ENCODE data around the gene FNDC3B. TPM values are rescaled to one million over a fixed set of nuclear protein-coding genes. Genes with fewer than 3 reads are reported as not detected.

Gene FNDC3B
- total RNA-seq, 2 experiments from 2014 or later: 10.6 to 12.0 TPM

DNA sequence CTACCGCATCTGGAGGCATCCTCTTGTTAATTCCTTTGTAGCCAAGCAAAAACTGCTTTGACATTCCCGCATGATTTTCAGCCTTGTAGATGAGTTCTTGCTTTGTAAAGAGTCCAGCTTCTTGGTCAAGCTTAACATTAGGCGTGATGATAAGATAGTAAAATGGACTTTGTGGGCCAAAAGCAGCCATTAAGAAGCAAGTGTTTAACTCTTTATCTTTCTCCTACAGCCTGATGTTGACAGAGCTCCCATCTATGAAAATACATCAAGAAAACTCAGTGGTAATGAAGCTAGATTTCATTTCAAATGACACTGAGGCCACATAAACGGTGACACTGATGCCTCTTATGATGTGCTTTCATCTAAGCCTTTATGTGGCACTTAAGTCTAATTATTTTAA is 33.2 kb downstream of the FNDC3B start:
- intact Hi-C loops (cut with micrococcal nuclease): no loop called here
- H3K27me3 Mint-ChIP-seq: no peaks in the 10 kb centered on the region
- TF ChIP-seq, protein P1, sequence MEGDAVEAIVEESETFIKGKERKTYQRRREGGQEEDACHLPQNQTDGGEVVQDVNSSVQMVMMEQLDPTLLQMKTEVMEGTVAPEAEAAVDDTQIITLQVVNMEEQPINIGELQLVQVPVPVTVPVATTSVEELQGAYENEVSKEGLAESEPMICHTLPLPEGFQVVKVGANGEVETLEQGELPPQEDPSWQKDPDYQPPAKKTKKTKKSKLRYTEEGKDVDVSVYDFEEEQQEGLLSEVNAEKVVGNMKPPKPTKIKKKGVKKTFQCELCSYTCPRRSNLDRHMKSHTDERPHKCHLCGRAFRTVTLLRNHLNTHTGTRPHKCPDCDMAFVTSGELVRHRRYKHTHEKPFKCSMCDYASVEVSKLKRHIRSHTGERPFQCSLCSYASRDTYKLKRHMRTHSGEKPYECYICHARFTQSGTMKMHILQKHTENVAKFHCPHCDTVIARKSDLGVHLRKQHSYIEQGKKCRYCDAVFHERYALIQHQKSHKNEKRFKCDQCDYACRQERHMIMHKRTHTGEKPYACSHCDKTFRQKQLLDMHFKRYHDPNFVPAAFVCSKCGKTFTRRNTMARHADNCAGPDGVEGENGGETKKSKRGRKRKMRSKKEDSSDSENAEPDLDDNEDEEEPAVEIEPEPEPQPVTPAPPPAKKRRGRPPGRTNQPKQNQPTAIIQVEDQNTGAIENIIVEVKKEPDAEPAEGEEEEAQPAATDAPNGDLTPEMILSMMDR (IDR thresholded peaks at IDR 0.05): no peak
- POLR2A ChIA-PET: no interaction called here
- DNase-seq: no peak
- H3K36me3 Mint-ChIP-seq (ENCODE audit: low read depth): no peaks in the 10 kb centered on the region
- H3K27ac Mint-ChIP-seq: no peak overlapping the region
- peaks cover 5% of the 10 kb centered on the region for H3K4me1 Mint-ChIP-seq (ENCODE audit: low read depth)
- ATAC-seq: no peak
- CTCF ChIA-PET: no interaction called here
- no peaks in the 10 kb centered on the region for H3K9me3 Mint-ChIP-seq
- no peak overlapping the region for H3K4me3 Mint-ChIP-seq

DNA sequence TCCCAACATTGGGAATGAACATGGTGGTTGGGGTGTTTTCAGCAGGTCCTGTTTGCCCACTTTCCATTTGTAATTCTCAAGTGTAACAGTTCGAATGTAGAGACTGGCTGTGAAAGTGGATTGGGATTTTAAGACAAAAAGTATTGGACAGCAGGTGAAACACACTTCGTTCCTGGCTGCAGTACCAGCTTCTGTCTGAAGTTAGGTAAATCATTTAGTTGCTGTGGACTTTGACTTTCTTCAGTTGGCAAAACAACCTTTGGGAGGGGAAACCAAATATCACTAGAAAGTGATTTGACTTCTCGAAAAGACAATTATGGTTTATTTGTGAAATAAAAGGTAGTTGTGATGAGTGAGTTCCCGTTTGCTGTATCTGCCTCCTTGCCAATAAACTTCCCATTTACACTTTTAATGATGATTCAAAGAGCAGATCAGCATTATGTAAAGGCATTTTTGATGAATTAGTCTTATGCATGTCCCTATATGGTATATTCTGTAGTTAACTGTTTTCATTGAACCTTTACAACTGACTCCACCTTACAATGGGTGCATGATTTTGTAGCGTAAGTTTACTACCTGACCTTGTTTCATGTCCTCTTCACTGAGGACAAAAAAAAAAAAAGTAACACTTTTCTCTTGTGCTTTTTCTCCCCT is 34.0 kb downstream of the FNDC3B start:
- intact Hi-C loops (cut with micrococcal nuclease): no loop called here
- Mint-ChIP-seq H3K27ac (no peak overlapping the region), H3K36me3 (ENCODE audit: low read depth) (peaks cover 3% of the 10 kb centered on the region), H3K4me1 (ENCODE audit: low read depth) (no peaks in the 10 kb centered on the region), H3K27me3 (no peaks in the 10 kb centered on the region), H3K9me3 (no peaks in the 10 kb centered on the region), H3K4me3 (no peak overlapping the region)
- DNase-seq: no peak
- TF ChIP-seq, protein P1 (IDR thresholded peaks at IDR 0.05): no peak
- CTCF ChIA-PET: no interaction called here
- POLR2A ChIA-PET: no interaction called here
- no peak for ATAC-seq

DNA sequence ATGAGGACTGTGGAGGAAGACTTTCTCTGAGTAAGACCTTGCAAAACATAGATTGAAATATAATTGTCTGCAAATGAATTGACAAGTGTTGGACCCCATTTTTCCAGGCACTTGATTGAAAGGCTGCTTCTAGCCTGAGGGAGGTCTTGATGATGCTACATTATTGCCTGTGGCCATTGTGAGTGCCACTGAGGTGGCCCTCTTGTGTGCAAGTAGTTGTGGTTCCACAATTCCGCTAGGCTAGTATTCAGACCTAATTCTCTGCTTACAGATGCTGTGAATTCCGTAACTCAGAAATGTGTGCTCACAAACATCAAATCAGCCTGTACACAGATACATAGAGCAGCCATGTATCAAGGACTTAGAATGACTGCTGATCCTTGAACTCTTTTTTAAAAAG is 34.7 kb downstream of the FNDC3B start:
- no peak for ATAC-seq
- intact Hi-C loops (cut with micrococcal nuclease): no loop called here
- H3K27me3 Mint-ChIP-seq: no peaks in the 10 kb centered on the region
- POLR2A ChIA-PET: no interaction called here
- TF ChIP-seq, protein P1 (IDR thresholded peaks at IDR 0.05): no peak
- H3K27ac Mint-ChIP-seq: no peak overlapping the region
- CTCF ChIA-PET: interaction anchor here (1.0 kb wide), 1 partner anchor 11 kb away, joined by 3 read pairs; no protein-coding TSS in a partner anchor
- H3K4me1 Mint-ChIP-seq (ENCODE audit: low read depth): no peaks in the 10 kb centered on the region
- H3K36me3 Mint-ChIP-seq (ENCODE audit: low read depth): peaks cover 3% of the 10 kb centered on the region
- no peak overlapping the region for H3K4me3 Mint-ChIP-seq
- no peaks in the 10 kb centered on the region for H3K9me3 Mint-ChIP-seq
- no peak for DNase-seq

DNA sequence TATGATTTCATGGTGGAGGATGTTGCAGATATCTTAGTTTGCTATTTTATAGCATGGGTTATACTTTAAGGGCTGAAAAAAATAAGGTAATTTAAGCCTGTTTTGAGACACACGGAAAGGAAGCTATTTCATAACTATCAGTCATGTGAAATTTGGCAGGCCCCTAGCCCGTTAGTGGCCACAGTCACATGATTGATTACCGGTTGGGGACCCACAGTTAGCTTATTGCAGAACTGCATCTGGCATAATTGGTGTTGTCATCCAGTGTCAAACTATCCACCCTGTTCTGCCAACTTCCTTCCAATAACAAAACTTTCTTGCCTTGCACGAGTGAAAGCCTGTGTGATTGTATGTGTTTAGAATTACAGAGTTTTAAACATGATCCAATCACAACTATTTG is 35.2 kb downstream of the FNDC3B start:
- no peak overlapping the region for H3K27ac Mint-ChIP-seq
- intact Hi-C loops (cut with micrococcal nuclease): no loop called here

DNA sequence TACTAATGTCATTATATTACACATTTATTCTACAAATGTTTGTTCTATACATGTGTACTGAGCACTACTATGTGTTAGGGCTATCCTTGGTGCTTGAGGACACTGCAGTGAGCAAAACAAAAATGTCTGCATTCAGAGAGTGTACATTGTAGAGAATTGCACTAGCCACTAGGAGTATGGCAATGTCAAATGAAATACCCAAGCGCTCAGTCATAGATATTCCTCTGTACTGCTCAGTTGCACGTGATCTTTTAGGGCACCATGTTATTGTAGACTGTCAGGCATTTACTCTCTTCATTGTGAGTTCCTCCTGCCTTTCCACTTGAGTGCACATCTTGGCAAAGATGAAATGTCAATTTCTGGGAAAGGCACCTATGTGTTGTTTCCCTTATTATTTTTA is 36.8 kb downstream of the FNDC3B start:
- DNase-seq (no peak), ATAC-seq (no peak)
- Mint-ChIP-seq H3K27me3 (no peaks in the 10 kb centered on the region), H3K9me3 (no peaks in the 10 kb centered on the region), H3K4me3 (no peak overlapping the region), H3K36me3 (ENCODE audit: low read depth) (peaks cover 3% of the 10 kb centered on the region), H3K27ac (no peak overlapping the region), H3K4me1 (ENCODE audit: low read depth) (no peaks in the 10 kb centered on the region)
- TF ChIP-seq, protein P1 (IDR thresholded peaks at IDR 0.05): no peak
- ChIA-PET POLR2A (no interaction called here), CTCF (no interaction called here)
- intact Hi-C loops (cut with micrococcal nuclease): no loop called here

More for the DNA sequence above, 35.2 kb downstream of the FNDC3B start:
- Mint-ChIP-seq H3K27me3 (no peaks in the 10 kb centered on the region), H3K4me3 (no peak overlapping the region), H3K4me1 (ENCODE audit: low read depth) (no peaks in the 10 kb centered on the region), H3K9me3 (no peaks in the 10 kb centered on the region), H3K36me3 (ENCODE audit: low read depth) (peaks cover 3% of the 10 kb centered on the region)
- ChIA-PET CTCF (interaction anchor here (1.0 kb wide), 1 partner anchor 10 kb away, joined by 3 read pairs; no protein-coding TSS in a partner anchor), POLR2A (no interaction called here)
- DNase-seq (no peak), ATAC-seq (no peak)
- TF ChIP-seq, protein P1 (IDR thresholded peaks at IDR 0.05): no peak

All from activated CD8-positive, alpha-beta T cell treated with anti-CD3 and anti-CD28 coated beads for 36 hours (primary cell).